ENCODE measurements around the gene CD22.

Gene CD22

GRCh38 chr19:35336166-35336955 lies 7.4 kb downstream of the CD22 start:
- Histone ChIP-seq H3K4me2 (ENCODE audit: low read depth, low read length) (no peak overlapping the region), H3K79me2 (ENCODE audit: low read length) (no peaks in the 10 kb centered on the region), H3K9me2 (replicated peaks; ENCODE audit: insufficient read depth, low read length) (no peaks in the 10 kb centered on the region), H3K4me3 (ENCODE audit: low read length) (no peak overlapping the region), H3K4me1 (ENCODE audit: low read length) (no peaks in the 10 kb centered on the region), H3K36me3 (replicated peaks; ENCODE audit: insufficient read depth, low read length) (no peaks in the 10 kb centered on the region), H3F3A (ENCODE audit: insufficient read depth, low read length) (no peaks in the 10 kb centered on the region), H4K20me1 (ENCODE audit: insufficient read depth, low read length) (no peaks in the 10 kb centered on the region), H3K27ac (ENCODE audit: low read length) (no peak overlapping the region), H3K27me3 (replicated peaks; ENCODE audit: insufficient read depth, low read length) (peaks cover 91% of the 10 kb centered on the region), H2AFZ (ENCODE audit: low read length) (no peak overlapping the region), H3K9ac (ENCODE audit: low read length) (no peak overlapping the region), H3K9me3 (replicated peaks; ENCODE audit: insufficient read depth, low read length) (no peaks in the 10 kb centered on the region)
- DNase-seq = no peak
- TF ChIP-seq EZH2phosphoT487 (IDR thresholded peaks at IDR 0.05; ENCODE audit: low read length) (no peak), EZH2 (optimal IDR thresholded peaks at IDR 0.05; ENCODE audit: low read depth, low read length) (no peak), CTCF (IDR thresholded peaks at IDR 0.05; ENCODE audit: low read length) (no peak)

GRCh38 chr19:35337097-35337983 lies 8.4 kb downstream of the CD22 start:
- H3K27ac ChIP-seq (ENCODE audit: low read length) = no peak overlapping the region
- no peak overlapping the region for H3K4me2 ChIP-seq (ENCODE audit: low read depth, low read length)
- H4K20me1 ChIP-seq (ENCODE audit: insufficient read depth, low read length) = no peaks in the 10 kb centered on the region
- no peaks in the 10 kb centered on the region for H3K4me1 ChIP-seq (ENCODE audit: low read length)
- no peak overlapping the region for H3K9ac ChIP-seq (ENCODE audit: low read length)
- no peaks in the 10 kb centered on the region for H3F3A ChIP-seq (ENCODE audit: insufficient read depth, low read length)
- H3K79me2 ChIP-seq (ENCODE audit: low read length) = no peaks in the 10 kb centered on the region
- DNase-seq = no peak
- H3K27me3 ChIP-seq (replicated peaks; ENCODE audit: insufficient read depth, low read length) = peaks cover 93% of the 10 kb centered on the region
- H2AFZ ChIP-seq (ENCODE audit: low read length) = no peak overlapping the region
- H3K36me3 ChIP-seq (replicated peaks; ENCODE audit: insufficient read depth, low read length) = no peaks in the 10 kb centered on the region
- H3K9me2 ChIP-seq (replicated peaks; ENCODE audit: insufficient read depth, low read length) = no peaks in the 10 kb centered on the region
- TF ChIP-seq EZH2 (optimal IDR thresholded peaks at IDR 0.05; ENCODE audit: low read depth, low read length) (no peak), EZH2phosphoT487 (IDR thresholded peaks at IDR 0.05; ENCODE audit: low read length) (no peak), CTCF (IDR thresholded peaks at IDR 0.05; ENCODE audit: low read length) (no peak)
- no peaks in the 10 kb centered on the region for H3K9me3 ChIP-seq (replicated peaks; ENCODE audit: insufficient read depth, low read length)
- no peak overlapping the region for H3K4me3 ChIP-seq (ENCODE audit: low read length)

- no peak overlapping the region for H3K9ac ChIP-seq (ENCODE audit: low read length)
- no peaks in the 10 kb centered on the region for H3K9me2 ChIP-seq (replicated peaks; ENCODE audit: insufficient read depth, low read length)
- H3K9me3 ChIP-seq (replicated peaks; ENCODE audit: insufficient read depth, low read length) = no peaks in the 10 kb centered on the region
- no peaks in the 10 kb centered on the region for H3K79me2 ChIP-seq (ENCODE audit: low read length)
- TF ChIP-seq EZH2 (optimal IDR thresholded peaks at IDR 0.05; ENCODE audit: low read depth, low read length) (no peak), EZH2phosphoT487 (IDR thresholded peaks at IDR 0.05; ENCODE audit: low read length) (no peak), CTCF (IDR thresholded peaks at IDR 0.05; ENCODE audit: low read length) (no peak)
- H3F3A ChIP-seq (ENCODE audit: insufficient read depth, low read length) = no peaks in the 10 kb centered on the region
- no peaks in the 10 kb centered on the region for H4K20me1 ChIP-seq (ENCODE audit: insufficient read depth, low read length)
- no peak for DNase-seq
- no peaks in the 10 kb centered on the region for H3K36me3 ChIP-seq (replicated peaks; ENCODE audit: insufficient read depth, low read length)
- H2AFZ ChIP-seq (ENCODE audit: low read length) = no peak overlapping the region
- H3K4me2 ChIP-seq (ENCODE audit: low read depth, low read length) = no peak overlapping the region
- H3K27ac ChIP-seq (ENCODE audit: low read length) = no peak overlapping the region
- peaks cover 92% of the 10 kb centered on the region for H3K27me3 ChIP-seq (replicated peaks; ENCODE audit: insufficient read depth, low read length)
- H3K4me3 ChIP-seq (ENCODE audit: low read length) = no peak overlapping the region
- no peaks in the 10 kb centered on the region for H3K4me1 ChIP-seq (ENCODE audit: low read length)
Measured at GRCh38 chr19:35337984-35338296, 9.0 kb downstream of the CD22 start.
